GM12878 (cell line): Measurements from ENCODE around the gene ACTR1A. TPM values are rescaled to one million over a fixed set of nuclear protein-coding genes. Genes with fewer than 3 reads are reported as not detected.

Source experiments
- BMI1 ChIP-seq: fragments of 450-650 bp; IDR thresholded peaks from 2 replicates; pipeline ENCODE4 v1.6.1; 2016; ENCODE audit warnings: mild to moderate bottlenecking, moderate library complexity, borderline replicate concordance
- CBX5 ChIP-seq: sonication (generic); IDR thresholded peaks from 2 replicates; pipeline ENCODE4 v1.6.1; 2016; ENCODE audit warnings: low read depth, moderate library complexity, mild to moderate bottlenecking, inconsistent platforms
- CTCF ChIP-seq, 3 experiments: IDR thresholded peaks in 2 of 3; conservative IDR thresholded peaks in 1 of 3; 2 replicates each; pipeline ENCODE4 v1.5.1; 2011; ENCODE audit warnings: low read depth in 3 of 3, low read length in 3 of 3, mild to moderate bottlenecking in 3 of 3, control low read depth in 2 of 3, moderate library complexity in 2 of 3, inconsistent platforms in 1 of 3, mixed read lengths in 1 of 3; ENCODE audit not compliant: control insufficient read depth in 2 of 3, insufficient read depth in 1 of 3; ENCODE audit errors: extremely low read depth in 1 of 3
- PAX8 ChIP-seq: fragments of 450-650 bp; IDR thresholded peaks from 2 replicates; pipeline ENCODE4 v1.6.1; 2017; ENCODE audit warnings: mild to moderate bottlenecking, moderate library complexity
- RAD51 ChIP-seq: fragments of 450-650 bp; IDR thresholded peaks from 2 replicates; pipeline ENCODE4 v1.6.1; 2016; ENCODE audit warnings: moderate library complexity, mild to moderate bottlenecking, inconsistent platforms
- RELA ChIP-seq: fragments of 450-650 bp; IDR thresholded peaks from 2 replicates; pipeline ENCODE4 v1.8.0; 2014; ENCODE audit warnings: borderline replicate concordance; ENCODE audit not compliant: partially characterized antibody
- RUNX3 ChIP-seq: IDR thresholded peaks from 2 replicates; pipeline ENCODE4 v1.6.1; 2012; ENCODE audit warnings: low read length, inconsistent platforms
- SREBF1 ChIP-seq: IDR thresholded peaks from 2 replicates; pipeline ENCODE4 v1.6.1; 2012; ENCODE audit warnings: mild to moderate bottlenecking, low read length
- SREBF2 ChIP-seq: IDR thresholded peaks from 2 replicates; pipeline ENCODE4 v1.6.1; 2012; ENCODE audit warnings: mild to moderate bottlenecking, low read length
- SRF ChIP-seq, 2 experiments: IDR thresholded peaks; 2 replicates each; pipeline ENCODE4 v1.6.1; 2011; ENCODE audit warnings: low read depth in 2 of 2, low read length in 2 of 2, mild to moderate bottlenecking in 1 of 2, moderate library complexity in 1 of 2
- TCF7 ChIP-seq: IDR thresholded peaks from 2 replicates; pipeline ENCODE4 v1.6.1; 2014; ENCODE audit warnings: antibody characterized with exemption, borderline replicate concordance
- ZBTB40 ChIP-seq: fragments of 450-650 bp; IDR thresholded peaks from 2 replicates; pipeline ENCODE4 v1.6.1; 2016; ENCODE audit warnings: mild to moderate bottlenecking, moderate library complexity, borderline replicate concordance
- polyA plus RNA-seq, 11 experiments: library from polyadenylated mRNA; depleted of rRNA in 4 of 11; unstranded in 6 of 11; stranded (reverse) in 5 of 11; fragments of >200 nt; fragmentation: Nextera tagmentation in 4 of 11; fragmentation: Illumina TruSeq in 1 of 11; extraction: Ambion mirVana in 4 of 11; extraction: Trizol in 1 of 11; gene quantifications; 1 replicate in 1 of 11; 2 replicates in 10 of 11; pipeline versions ENCODE4 v1.2.1 to v1.2.3, GENCODE V29; 2011 to 2016; ENCODE audit warnings: inconsistent platforms in 2 of 11, missing spikeins in 2 of 11, low read depth in 1 of 11
- total RNA-seq, 4 experiments: library from RNA; depleted of rRNA in 3 of 4; stranded (reverse); fragments of >200 nt in 3 of 4; fragmentation: Illumina TruSeq in 1 of 4; extraction: Trizol in 1 of 4; gene quantifications; 2 replicates each; pipeline versions ENCODE4 v1.2.1 to v1.2.3, GENCODE V29; 2013 to 2021
- TF ChIP-seq, protein P1 (sequence below): fragments of 450-650 bp; formaldehyde crosslinking; IDR thresholded peaks from 2 replicates; pipeline ENCODE4 v1.4.0; 2022; ENCODE audit warnings: mild to moderate bottlenecking, moderate library complexity
- TF ChIP-seq, protein P2 (sequence below): fragments of 450-650 bp; IDR thresholded peaks from 2 replicates; pipeline ENCODE4 v1.6.1; 2016; ENCODE audit warnings: mild to moderate bottlenecking

The ACTR1A gene
- total and polyA plus RNA-seq, 10 of the 15 experiments (the other 5 are each of a cell fraction or from before 2014, with no cell fraction given) = 43.0 to 110 (median 78.9) TPM

DNA sequence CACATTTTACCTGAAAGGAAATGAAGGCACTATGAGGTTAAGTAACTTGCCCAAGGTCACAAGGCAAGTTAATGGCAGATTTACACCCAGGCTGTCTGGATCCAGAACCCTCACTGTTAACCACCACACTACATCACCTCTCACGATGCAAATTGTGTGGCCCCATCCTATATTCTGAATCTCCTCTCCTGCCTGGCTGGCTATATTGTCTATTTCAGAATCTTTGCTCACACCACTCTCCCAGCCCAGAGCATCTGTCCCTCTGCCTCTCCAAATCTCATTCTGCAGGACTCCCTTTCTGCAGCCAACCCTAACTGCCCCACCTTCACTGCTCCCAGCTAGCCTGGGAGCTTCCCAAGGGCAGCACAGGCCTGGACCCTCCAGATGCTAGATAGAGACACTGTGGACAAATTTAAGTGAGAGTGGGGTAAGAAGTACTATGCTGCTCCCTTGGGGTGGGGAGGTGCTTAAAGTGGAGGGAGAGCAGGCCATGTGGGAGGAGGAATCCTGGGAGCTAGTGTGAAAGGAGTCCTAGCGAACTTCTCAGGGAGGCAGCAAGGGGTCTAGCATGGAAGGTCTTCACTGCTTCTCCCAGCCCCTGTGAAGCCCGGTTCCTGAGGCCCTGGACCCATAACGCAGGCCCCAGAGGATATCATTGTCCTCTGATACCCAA, 70.9 kb downstream of the ACTR1A start (continued):
- TF ChIP-seq ZBTB40 = no peak
- no peak for TF ChIP-seq SRF (IDR thresholded peaks at IDR 0.05; ENCODE audit: low read depth in 2 of 2, low read length in 2 of 2)
- no peak for TF ChIP-seq SREBF2
- no peak for TF ChIP-seq BMI1
- no peak for TF ChIP-seq RELA
- TF ChIP-seq, protein P1, sequence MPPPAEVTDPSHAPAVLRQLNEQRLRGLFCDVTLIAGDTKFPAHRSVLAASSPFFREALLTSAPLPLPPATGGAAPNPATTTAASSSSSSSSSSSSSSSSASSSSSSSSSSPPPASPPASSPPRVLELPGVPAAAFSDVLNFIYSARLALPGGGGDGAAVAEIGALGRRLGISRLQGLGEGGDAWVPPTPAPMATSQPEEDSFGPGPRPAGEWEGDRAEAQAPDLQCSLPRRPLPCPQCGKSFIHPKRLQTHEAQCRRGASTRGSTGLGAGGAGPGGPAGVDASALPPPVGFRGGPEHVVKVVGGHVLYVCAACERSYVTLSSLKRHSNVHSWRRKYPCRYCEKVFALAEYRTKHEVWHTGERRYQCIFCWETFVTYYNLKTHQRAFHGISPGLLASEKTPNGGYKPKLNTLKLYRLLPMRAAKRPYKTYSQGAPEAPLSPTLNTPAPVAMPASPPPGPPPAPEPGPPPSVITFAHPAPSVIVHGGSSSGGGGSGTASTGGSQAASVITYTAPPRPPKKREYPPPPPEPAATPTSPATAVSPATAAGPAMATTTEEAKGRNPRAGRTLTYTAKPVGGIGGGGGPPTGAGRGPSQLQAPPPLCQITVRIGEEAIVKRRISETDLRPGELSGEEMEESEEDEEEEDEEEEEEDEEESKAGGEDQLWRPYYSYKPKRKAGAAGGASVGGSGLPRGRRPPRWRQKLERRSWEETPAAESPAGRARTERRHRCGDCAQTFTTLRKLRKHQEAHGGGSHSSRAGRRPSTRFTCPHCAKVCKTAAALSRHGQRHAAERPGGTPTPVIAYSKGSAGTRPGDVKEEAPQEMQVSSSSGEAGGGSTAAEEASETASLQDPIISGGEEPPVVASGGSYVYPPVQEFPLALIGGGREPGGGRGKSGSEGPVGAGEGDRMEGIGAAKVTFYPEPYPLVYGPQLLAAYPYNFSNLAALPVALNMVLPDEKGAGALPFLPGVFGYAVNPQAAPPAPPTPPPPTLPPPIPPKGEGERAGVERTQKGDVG (CRISPR knock-in tag) = no peak
- peak; percentile 59 for TF ChIP-seq RUNX3
- TF ChIP-seq, protein P2, sequence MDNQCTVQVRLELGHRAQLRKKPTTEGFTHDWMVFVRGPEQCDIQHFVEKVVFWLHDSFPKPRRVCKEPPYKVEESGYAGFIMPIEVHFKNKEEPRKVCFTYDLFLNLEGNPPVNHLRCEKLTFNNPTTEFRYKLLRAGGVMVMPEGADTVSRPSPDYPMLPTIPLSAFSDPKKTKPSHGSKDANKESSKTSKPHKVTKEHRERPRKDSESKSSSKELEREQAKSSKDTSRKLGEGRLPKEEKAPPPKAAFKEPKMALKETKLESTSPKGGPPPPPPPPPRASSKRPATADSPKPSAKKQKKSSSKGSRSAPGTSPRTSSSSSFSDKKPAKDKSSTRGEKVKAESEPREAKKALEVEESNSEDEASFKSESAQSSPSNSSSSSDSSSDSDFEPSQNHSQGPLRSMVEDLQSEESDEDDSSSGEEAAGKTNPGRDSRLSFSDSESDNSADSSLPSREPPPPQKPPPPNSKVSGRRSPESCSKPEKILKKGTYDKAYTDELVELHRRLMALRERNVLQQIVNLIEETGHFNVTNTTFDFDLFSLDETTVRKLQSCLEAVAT = peak; percentile 83
- no peak for TF ChIP-seq SREBF1
- TF ChIP-seq CBX5 = no peak
- TF ChIP-seq PAX8 = no peak
- no peak for TF ChIP-seq RAD51
- TF ChIP-seq CTCF (IDR thresholded peaks at IDR 0.05 in 2 of 3, conservative IDR thresholded peaks at IDR 0.05 in 1 of 3; ENCODE audit: control insufficient read depth in 2 of 3, extremely low read depth in 1 of 3, insufficient read depth in 1 of 3, low read depth in 3 of 3, low read length in 3 of 3) = peak in 1 of 3 experiments; percentile 17; a peak in 1 of 6 replicates
- TF ChIP-seq TCF7 = no peak
